Measurements from ENCODE around the gene SLITRK1.

- TF ChIP-seq CTCF (IDR thresholded peaks at IDR 0.05) (no peak), SMAD3 (CRISPR knock-in tag; IDR thresholded peaks at IDR 0.05; ENCODE audit: borderline replicate concordance) (no peak), CREM (CRISPR knock-in tag; IDR thresholded peaks at IDR 0.05) (no peak), ZNF396 (CRISPR knock-in tag; IDR thresholded peaks at IDR 0.05; ENCODE audit: borderline replicate concordance) (no peak), MXD4 (CRISPR knock-in tag; IDR thresholded peaks at IDR 0.05; ENCODE audit: borderline replicate concordance) (no peak), TEAD4 (CRISPR knock-in tag; IDR thresholded peaks at IDR 0.05) (no peak), FOXJ3 (CRISPR knock-in tag; IDR thresholded peaks at IDR 0.05; ENCODE audit: borderline replicate concordance) (no peak), E2F4 (CRISPR knock-in tag; IDR thresholded peaks at IDR 0.05; ENCODE audit: borderline replicate concordance, low read depth) (no peak), SOX15 (CRISPR knock-in tag; IDR thresholded peaks at IDR 0.05) (no peak), ATF3 (CRISPR knock-in tag; conservative IDR thresholded peaks at IDR 0.05) (no peak), E2F5 (CRISPR knock-in tag; IDR thresholded peaks at IDR 0.05) (no peak), ZSCAN18 (CRISPR knock-in tag; IDR thresholded peaks at IDR 0.05) (no peak), RELA (CRISPR knock-in tag; IDR thresholded peaks at IDR 0.05; ENCODE audit: borderline replicate concordance) (no peak), ZNF671 (CRISPR knock-in tag; IDR thresholded peaks at IDR 0.05) (no peak)
Observed at GRCh38 chr13:83831796-83832195, 50.5 kb downstream of the SLITRK1 start.

Measured in WTC11 (cell line).